ENCODE data around the gene IGFL4.

IGFL4 gene

DNA sequence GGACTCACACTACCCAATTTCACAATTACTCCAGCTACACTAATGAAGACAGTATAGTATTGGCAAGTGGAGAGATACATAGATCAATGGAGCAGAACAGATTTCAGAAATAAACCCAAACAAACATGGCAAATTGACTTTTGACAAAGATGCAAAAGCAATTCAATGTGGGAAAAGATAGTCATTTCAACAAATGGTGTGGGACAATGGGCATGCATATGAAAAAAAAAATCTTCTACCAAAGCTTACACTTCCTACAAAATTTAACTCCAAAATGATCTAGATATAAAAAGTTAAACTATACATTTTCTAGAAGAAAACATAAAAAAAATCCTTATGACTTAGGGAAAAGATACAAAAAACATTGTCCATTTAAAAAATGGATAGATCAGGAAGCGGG, 2.7 kb upstream of the IGFL4 start:
- no peak for TF ChIP-seq CTCF (IDR thresholded peaks at IDR 0.05; ENCODE audit: extremely low read depth, insufficient read depth, missing control alignments)
- in situ Hi-C loops (cut with MboI; ENCODE audit: low pct_unique_long_range_greater_than_20kb, low sequenced_read_pairs, unreplicated experiment), result no loop called here
- DNase-seq (ENCODE audit: low spot score), result no peak

GRCh38 chr19:46042252-46042883, 1.6 kb upstream of the IGFL4 start:
- in situ Hi-C loops (cut with MboI; ENCODE audit: low pct_unique_long_range_greater_than_20kb, low sequenced_read_pairs, unreplicated experiment), result no loop called here
- TF ChIP-seq CTCF (IDR thresholded peaks at IDR 0.05; ENCODE audit: extremely low read depth, insufficient read depth, missing control alignments), result no peak
- DNase-seq (ENCODE audit: low spot score), result no peak

DNA sequence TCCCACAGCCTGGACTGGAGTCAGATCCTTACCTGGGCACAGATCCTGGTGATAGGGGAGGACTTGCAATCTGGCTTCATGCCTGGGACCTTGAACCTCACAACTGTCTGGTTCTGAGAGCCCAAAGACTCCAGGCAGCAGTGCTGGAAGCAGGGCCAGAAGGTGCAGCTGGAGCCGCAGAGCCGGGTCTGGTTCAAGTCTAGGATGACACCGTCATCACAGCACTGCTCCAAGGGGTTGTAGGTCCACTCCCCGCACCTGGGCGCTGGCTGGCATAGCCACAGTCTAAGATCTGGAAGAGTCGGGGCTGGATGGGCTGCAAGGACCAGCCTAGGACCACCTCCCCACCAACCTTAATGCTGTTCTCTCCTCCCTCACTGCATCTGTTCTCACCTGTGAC, 677 bp downstream of the IGFL4 start:
- in situ Hi-C loops (cut with MboI; ENCODE audit: low pct_unique_long_range_greater_than_20kb, low sequenced_read_pairs, unreplicated experiment), result no loop called here
- no peak for DNase-seq (ENCODE audit: low spot score)

GRCh38 chr19:46036744-46037128, 4.1 kb downstream of the IGFL4 start:
- TF ChIP-seq CTCF (IDR thresholded peaks at IDR 0.05; ENCODE audit: extremely low read depth, insufficient read depth, missing control alignments), result no peak
- no peak for DNase-seq (ENCODE audit: low spot score)
- in situ Hi-C loops (cut with MboI; ENCODE audit: low pct_unique_long_range_greater_than_20kb, low sequenced_read_pairs, unreplicated experiment), result no loop called here

More for the DNA sequence above, 677 bp downstream of the IGFL4 start:
- TF ChIP-seq CTCF (IDR thresholded peaks at IDR 0.05; ENCODE audit: extremely low read depth, insufficient read depth, missing control alignments), result no peak

GRCh38 chr19:46035986-46036743, 4.6 kb downstream of the IGFL4 start:
- in situ Hi-C loops (cut with MboI; ENCODE audit: low pct_unique_long_range_greater_than_20kb, low sequenced_read_pairs, unreplicated experiment), result no loop called here
- TF ChIP-seq CTCF (IDR thresholded peaks at IDR 0.05; ENCODE audit: extremely low read depth, insufficient read depth, missing control alignments), result no peak
- DNase-seq (ENCODE audit: low spot score), result no peak

GRCh38 chr19:46035546-46035945, 5.3 kb downstream of the IGFL4 start:
- in situ Hi-C loops (cut with MboI; ENCODE audit: low pct_unique_long_range_greater_than_20kb, low sequenced_read_pairs, unreplicated experiment), result no loop called here
- no peak for DNase-seq (ENCODE audit: low spot score)

More at GRCh38 chr19:46035546-46035945, 5.3 kb downstream of the IGFL4 start:
- TF ChIP-seq CTCF (IDR thresholded peaks at IDR 0.05; ENCODE audit: extremely low read depth, insufficient read depth, missing control alignments), result no peak

Measured in GM13977 (cell line).